ENCODE measurements around the gene TPD52L1.

The TPD52L1 gene

GRCh38 chr6:125220712-125221111 lies 67.1 kb downstream of the TPD52L1 start:
- TF ChIP-seq CTCF (IDR thresholded peaks at IDR 0.05): no peak
- Mint-ChIP-seq H3K9me3 (no peaks in the 10 kb centered on the region), H3K27ac (no peak overlapping the region), H3K4me1 (no peaks in the 10 kb centered on the region), H3K27me3 (ENCODE audit: low read depth, poor library complexity) (no peaks in the 10 kb centered on the region), H3K4me3 (no peak overlapping the region), H3K36me3 (ENCODE audit: low read depth) (no peaks in the 10 kb centered on the region)
- DNase-seq: no peak

GRCh38 chr6:125222531-125223455 lies 69.2 kb downstream of the TPD52L1 start:
- Mint-ChIP-seq H3K9me3 (no peaks in the 10 kb centered on the region), H3K4me3 (no peak overlapping the region), H3K27ac (peak overlapping the region; percentile 37), H3K4me1 (no peaks in the 10 kb centered on the region), H3K36me3 (ENCODE audit: low read depth) (no peaks in the 10 kb centered on the region), H3K27me3 (ENCODE audit: low read depth, poor library complexity) (no peaks in the 10 kb centered on the region)
- no peak for TF ChIP-seq CTCF (IDR thresholded peaks at IDR 0.05)
- DNase-seq: no peak

GRCh38 chr6:125224231-125224861 lies 70.8 kb downstream of the TPD52L1 start:
- Mint-ChIP-seq H3K27ac (no peak overlapping the region), H3K4me1 (no peaks in the 10 kb centered on the region)
- no peak for DNase-seq

GRCh38 chr6:125227244-125227643 lies 73.7 kb downstream of the TPD52L1 start:
- no peaks in the 10 kb centered on the region for H3K27me3 Mint-ChIP-seq (ENCODE audit: low read depth, poor library complexity)
- H3K9me3 Mint-ChIP-seq: no peaks in the 10 kb centered on the region
- peaks cover 14% of the 10 kb centered on the region for H3K4me1 Mint-ChIP-seq
- no peak overlapping the region for H3K27ac Mint-ChIP-seq
- no peak overlapping the region for H3K4me3 Mint-ChIP-seq
- no peaks in the 10 kb centered on the region for H3K36me3 Mint-ChIP-seq (ENCODE audit: low read depth)
- TF ChIP-seq CTCF (IDR thresholded peaks at IDR 0.05): no peak
- DNase-seq: no peak

More at GRCh38 chr6:125224231-125224861, 70.8 kb downstream of the TPD52L1 start:
- no peak for TF ChIP-seq CTCF (IDR thresholded peaks at IDR 0.05)
- Mint-ChIP-seq H3K36me3 (ENCODE audit: low read depth) (no peaks in the 10 kb centered on the region), H3K4me3 (no peak overlapping the region), H3K9me3 (no peaks in the 10 kb centered on the region), H3K27me3 (ENCODE audit: low read depth, poor library complexity) (no peaks in the 10 kb centered on the region)

- no peak overlapping the region for H3K27ac Mint-ChIP-seq
- no peaks in the 10 kb centered on the region for H3K27me3 Mint-ChIP-seq (ENCODE audit: low read depth, poor library complexity)
- DNase-seq: no peak
- H3K4me1 Mint-ChIP-seq: peaks cover 24% of the 10 kb centered on the region
- no peak overlapping the region for H3K4me3 Mint-ChIP-seq
- TF ChIP-seq CTCF (IDR thresholded peaks at IDR 0.05): no peak
- H3K9me3 Mint-ChIP-seq: no peaks in the 10 kb centered on the region
- H3K36me3 Mint-ChIP-seq (ENCODE audit: low read depth): no peaks in the 10 kb centered on the region
Observed at GRCh38 chr6:125228981-125229479, 75.5 kb downstream of the TPD52L1 start.

All from nephron progenitor cell (in vitro differentiated cells).